NCI-H2171 treated with DMSO at 0.1 percent for 48 hours (cell line): Measurements from ENCODE around the gene LCE1F.

Experiments used
- DNase-seq: peaks from one replicate; lab custom pipeline; 2025; lab: John Stamatoyannopoulos, UW

LCE1F gene, protein sequence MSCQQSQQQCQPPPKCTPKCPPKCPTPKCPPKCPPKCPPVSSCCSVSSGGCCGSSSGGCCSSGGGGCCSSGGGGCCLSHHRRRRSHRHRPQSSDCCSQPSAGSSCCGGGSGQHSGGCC

DNA sequence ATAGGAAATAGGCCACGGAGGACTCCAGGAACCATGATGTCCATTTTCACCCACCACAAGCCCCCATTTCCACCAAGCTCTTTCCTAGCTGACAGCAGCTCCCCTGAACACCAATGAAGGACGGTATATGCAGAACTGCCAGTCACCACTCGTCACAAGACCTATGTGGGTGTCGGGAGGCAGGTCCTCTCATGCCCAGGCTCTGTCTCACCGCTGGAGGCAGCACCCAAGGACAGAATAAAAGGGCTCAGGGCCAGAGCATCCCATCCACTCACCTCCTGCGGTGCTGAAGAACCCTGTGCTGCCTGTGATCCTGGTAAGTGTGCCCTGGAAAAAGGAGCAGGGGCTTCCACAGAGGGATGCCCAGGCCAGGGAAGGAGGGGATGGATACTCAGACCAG lies at the start of gene LCE1F:
TSS of gene LCE1F (plus strand) at position 266 of the 400 bp plus-strand sequence. CDS start 1,232 bp downstream, outside the sequence.
- DNase-seq, result no peak

DNA sequence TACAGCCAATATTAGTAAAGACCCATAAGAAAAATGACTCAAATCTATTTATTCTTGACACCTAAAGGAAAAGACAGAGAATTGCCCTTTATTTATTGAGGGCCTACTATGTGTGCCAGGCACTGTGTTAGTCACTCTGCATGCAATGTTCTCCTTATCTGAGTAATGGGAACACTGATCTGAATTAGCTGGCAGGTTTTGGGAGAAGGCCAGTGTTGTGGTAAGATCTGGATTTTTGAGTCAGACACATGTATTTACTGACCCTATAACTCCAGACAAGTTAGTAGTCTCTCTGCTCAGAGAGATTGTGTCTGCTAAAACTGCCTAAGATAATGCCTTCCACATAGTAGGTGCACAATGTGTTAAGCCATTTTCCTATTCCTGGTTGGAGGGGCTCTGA lies 49.7 kb upstream of the LCE1F start:
- DNase-seq, result no peak

DNA sequence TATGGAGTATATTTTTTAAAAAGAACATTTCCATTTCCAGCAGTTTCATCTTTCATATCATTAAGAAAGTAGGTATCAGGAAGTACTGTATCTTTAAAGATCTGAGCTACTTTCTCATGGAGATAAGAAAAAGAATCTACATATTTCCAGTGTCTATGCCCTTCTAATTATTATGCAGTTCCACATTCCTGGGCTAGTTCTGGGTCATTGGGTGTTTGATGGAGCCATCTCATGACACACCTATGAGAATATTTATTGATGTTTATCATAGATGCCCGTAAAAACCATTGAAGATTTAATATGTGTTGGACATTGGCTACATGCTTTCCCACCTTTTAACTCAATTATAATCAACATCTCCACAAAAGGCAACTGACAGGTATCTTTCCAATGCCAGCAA lies 46.0 kb upstream of the LCE1F start:
- no peak for DNase-seq

DNA sequence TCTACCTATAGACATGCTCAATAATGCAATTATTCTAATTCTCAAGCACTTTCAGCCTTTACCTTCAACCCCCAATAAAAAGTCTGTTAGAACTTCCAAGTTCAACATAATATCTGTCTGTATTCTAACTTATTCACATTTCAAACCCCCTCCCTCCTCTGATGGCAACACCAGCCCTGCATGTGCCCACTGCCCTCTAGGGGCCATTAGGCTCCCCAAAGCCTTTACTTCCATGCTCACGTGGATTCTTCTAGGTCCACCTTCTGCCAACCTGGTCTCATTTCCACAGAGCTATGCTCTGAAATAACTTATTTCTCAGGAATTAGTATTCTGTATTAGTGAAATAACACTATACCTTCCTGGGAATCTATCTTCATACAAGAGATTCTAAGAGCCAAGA lies 39.3 kb upstream of the LCE1F start:
- no peak for DNase-seq

DNA sequence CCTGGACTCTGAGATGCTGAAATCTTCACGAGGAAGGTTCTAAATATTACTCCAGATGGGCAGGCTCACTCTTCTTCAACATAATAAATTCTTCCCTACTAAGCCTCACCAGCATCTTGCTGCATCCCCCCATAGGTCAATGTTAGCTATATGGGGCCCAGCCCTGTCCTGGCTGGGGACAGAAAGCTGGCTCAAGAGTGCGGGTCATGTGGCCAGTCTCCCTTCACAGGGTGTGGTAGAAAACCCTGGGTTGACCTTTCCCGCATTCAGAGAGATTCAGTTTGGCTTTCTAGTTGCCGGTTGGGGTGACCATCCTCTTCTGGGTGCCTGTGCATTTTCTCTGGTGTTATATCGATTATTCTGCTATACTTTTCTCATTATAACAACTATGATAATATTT lies 36.9 kb upstream of the LCE1F start:
- DNase-seq, result no peak

DNA sequence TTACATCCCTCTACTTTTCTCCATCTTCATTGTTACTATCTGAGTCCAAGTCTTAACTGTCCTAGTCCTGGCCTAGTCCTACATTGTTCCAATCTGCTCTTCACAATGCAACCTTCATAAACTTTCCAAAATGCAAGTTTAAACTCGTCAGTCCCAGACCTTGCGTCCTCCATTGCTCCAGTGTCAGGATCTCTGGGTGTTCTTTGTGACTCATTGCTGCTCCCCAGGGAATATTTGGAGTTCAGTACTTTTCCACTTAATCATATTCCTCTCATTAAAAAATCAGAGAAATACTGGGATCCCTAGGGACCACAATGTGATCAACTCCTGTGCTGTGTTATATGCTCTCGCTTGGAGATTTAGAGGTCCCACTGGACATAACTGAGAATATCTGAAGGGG lies 35.1 kb upstream of the LCE1F start:
- no peak for DNase-seq

DNA sequence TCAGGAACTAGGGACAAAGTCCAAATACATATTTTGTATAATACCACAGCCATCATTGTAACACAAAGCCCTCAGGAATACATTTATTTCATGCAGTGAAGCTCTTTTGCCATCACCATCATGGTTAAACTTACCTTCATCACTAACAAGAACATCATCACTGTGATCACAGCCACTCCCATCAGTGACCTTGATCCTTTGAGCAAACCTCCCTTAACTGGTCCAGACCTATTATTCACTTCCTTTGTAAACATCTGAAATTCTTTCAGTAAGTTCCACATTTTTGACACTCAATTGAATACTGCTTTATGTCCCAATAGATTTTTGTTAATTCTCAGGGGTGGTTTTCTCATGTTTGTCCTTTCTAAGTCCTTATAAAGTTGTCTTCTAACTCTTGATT lies 33.3 kb upstream of the LCE1F start:
- DNase-seq, result no peak

DNA sequence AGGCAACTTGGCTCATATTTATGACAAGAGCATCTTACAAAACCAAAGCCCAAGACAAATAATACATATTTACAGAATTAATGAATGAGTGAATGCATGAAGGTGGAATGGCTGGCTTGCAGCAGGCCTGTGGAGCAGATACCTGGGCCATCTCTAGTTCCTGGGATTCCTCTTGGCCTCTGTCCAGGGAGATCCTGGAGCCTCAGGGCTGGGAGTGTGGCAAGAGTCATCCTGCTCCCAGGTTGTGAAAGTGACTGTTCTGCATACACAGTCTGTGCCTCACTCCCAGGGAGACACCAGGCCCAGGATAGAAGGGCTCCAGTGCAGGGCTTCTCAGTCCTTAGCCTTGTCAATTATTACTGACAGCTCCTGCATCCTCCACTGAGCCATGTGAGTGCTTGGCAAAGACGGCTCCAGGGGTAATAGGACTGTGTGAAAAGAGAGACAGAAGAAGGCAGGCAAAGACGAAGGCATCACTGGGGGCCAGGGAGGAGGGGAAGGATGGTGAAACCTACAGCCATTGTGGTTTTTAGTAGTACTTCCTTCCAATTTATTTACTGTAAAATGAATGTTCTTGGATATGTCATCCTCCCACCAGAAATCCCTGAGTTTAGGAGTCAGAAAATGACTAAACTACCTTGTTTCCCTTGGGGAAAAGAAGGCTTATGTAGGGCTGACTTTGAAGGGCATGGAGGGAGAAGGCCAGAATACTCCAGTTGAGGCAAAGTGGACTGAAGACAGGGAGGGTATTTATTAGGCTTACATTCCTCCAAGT lies 31.4 kb upstream of the LCE1F start:
- DNase-seq, result no peak

DNA sequence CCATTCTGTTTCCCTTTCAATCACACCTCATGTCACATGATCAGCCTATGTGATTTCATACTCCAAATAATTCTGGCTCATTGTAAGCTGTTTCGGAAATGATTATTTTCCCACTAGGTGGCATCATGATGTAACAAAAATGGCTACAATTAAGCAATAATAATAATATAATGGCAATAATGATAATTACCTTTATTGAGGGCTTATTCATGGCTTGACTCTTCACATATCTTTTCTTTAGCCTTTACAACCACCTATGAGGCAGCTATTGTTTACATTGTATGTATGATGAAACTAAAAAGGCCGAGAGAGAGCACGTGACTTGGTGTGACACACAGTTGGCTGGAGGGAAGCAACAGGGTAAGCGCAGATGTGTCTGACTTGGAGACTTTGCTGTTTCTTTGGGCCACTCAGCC lies 29.6 kb upstream of the LCE1F start:
- peak; percentile 3 for DNase-seq

DNA sequence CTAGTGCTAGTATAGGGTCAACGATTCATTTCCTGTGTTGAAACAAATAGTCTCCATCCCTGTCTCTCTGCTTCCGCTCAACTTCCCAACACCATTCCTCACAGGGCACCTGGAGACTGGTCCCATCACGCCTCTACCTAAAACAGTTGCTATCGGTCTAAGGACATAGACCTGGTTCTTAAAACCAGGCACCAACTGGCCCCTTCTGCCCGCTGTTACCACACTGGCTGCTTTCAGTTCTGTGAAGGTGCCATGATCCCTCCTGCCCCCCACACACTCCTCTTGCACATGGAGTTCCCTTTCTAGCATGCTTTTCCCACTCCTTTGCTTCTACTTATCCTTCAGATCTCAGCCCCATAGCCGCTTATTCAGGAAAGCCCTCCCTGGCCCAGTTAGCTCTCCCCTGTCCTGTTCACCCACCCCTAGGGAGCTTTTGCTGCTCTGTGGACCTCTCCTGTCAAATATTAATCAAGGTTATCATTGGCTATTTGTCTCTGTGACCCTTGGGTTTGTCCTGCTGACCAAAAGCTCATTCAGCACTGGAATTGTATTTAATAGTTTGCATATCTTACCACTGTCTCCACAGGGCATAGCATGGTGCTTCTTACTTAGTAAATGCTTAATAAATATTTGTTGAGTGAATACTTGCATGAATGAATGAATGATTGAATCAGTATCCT lies 29.0 kb upstream of the LCE1F start:
- DNase-seq, result no peak

DNA sequence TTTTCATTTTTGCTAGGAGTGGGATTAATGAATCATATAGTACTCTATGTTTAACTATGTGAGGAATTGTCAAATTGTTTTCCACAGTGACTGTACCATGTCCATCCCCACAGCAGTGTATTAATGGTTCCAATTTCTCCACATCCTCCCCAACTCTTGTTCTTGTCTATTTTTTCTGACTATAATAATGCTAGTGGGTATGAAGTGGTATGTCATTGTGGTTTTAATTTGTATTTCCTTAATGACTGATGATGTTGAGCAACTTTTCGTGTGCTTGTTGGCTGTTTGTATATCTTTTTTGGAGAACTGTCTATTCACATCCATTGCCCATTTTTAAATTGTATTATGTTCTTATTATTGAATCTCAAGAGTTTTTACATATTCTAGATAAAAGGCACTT lies 27.1 kb upstream of the LCE1F start:
- DNase-seq, result no peak

DNA sequence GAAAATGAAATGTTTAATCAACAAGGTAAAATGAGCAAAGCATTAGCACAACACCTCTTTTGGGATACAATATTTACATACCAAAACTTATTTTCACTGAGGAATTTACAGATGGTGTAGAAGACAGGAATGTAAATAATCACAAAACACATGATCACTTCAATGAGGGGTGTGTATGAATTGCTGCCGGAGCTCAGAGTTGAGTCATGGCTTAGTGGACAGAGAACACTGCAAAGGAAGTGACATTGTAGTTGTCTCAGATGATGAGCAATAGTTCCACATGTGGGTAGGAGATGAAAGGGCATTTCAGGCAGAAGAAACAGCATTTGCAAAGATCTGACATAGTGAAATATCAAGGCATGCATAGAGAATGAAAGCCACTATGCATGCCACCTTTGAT lies 22.7 kb upstream of the LCE1F start:
- DNase-seq, result no peak

DNA sequence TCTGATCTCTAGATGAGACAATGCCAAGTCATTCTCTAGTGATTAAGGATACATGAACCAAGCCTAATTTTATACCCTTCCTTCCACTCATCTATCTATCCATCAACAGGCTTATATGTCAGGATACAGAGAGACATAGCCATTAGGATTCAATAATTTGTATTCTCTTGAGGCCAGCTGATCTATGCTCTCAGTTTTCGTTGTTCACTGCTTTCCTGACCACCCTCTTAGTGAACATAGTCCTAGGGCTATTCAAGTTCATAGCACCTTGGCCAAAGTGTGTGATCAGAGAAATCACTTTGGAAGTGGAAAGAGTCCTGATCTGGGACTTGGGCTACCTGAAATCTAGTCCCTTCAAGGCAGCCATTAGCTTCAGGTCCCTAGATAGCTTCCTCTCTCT lies 21.4 kb upstream of the LCE1F start:
- no peak for DNase-seq

DNA sequence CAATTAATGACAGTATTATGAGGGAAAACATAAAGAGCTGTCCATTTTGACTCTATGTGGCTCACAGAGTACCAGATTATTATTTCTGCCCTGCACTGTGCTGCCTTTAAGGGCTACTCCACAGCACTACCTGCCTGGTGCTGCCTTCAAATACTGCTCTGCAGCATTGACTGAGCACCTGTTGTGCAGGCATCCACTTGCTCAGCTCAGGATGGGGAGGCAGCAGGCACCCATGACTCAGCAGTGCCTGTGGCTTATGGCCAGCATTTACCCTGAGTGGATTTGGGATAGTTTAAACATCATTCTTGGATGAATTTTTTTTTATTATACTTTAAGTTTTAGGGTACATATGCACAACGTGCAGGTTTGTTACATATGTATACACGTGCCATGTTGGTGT lies 18.1 kb upstream of the LCE1F start:
- DNase-seq, result no peak

DNA sequence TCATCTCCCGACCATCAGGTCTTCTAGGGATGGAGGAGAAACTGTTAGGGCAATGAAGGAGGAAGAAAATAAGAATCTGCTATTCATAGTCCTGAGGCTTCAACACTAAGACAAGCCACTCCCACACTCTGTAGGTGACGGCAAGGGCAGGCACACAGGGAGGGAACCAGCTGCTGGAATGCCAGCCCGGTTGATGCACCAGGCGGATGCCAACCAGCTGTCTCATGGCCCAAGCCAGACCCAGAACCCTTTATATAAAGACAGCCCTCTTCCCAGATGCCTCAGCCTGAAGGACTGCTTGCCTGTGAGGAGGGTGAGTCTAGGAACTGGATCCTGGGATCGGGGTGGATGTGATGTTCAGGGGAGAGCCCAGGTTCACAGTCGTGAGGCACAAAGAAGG lies 17.2 kb upstream of the LCE1F start, which contains the start of gene KPRP:
TSS of gene KPRP (plus strand) at position 279 of the 400 bp plus-strand sequence. CDS start 1,564 bp downstream, outside the sequence.
- no peak for DNase-seq

DNA sequence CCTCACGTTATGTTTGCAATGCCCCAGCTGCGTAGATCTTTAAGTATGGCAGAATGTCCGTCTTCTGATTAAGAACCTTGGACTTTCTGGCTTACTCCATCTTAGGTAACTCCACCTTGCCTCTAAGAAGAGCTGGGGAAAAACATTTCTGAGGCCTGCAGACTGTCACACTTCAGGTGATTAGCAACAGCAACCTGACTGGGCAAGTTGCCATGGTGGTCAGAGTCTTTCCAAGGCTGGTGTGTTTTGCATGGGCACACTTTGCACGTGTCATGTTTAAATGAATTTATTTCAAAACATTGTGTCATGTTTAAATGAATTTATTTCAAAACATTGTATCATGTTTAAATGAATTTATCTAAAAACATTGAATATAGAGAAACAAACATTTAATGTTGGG lies 16.3 kb upstream of the LCE1F start:
- DNase-seq, result no peak

DNA sequence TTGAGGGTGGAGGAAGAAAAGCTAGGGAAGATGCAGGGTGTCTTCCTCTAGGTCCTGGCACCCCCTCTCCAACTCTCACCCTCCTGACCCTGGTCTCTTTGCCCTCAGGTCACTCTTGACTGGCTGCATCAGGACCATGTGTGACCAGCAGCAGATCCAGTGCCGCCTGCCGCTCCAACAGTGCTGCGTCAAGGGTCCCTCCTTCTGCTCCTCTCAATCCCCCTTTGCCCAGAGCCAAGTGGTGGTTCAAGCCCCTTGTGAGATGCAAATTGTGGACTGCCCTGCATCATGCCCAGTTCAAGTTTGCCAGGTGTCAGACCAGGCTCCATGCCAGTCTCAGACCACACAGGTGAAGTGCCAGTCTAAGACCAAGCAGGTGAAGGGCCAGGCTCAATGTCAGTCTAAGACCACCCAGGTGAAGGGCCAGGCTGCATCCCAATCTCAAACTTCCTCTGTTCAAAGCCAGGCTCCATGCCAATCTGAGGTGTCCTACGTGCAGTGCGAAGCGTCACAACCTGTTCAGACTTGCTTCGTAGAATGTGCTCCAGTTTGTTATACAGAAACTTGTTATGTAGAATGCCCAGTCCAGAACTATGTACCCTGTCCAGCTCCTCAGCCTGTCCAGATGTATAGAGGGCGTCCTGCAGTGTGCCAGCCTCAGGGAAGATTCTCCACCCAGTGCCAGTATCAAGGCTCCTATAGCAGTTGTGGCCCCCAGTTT lies 15.3 kb upstream of the LCE1F start:
- DNase-seq, result no peak

DNA sequence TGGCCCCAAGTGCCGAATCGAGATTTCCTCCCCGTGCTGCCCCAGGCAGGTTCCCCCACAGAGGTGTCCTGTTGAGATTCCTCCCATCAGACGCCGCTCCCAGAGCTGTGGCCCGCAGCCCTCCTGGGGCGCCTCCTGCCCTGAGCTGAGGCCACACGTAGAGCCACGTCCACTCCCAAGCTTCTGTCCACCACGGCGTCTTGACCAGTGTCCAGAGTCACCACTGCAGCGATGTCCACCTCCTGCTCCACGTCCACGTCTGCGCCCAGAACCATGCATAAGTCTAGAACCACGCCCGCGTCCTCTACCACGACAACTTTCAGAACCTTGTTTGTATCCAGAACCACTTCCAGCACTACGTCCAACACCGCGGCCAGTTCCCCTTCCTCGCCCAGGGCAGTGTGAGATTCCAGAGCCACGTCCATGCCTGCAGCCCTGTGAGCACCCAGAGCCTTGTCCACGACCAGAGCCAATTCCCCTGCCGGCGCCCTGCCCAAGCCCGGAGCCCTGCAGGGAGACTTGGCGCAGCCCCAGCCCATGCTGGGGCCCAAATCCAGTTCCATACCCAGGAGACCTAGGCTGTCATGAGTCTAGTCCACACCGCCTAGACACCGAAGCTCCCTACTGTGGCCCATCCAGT lies 14.3 kb upstream of the LCE1F start:
- no peak for DNase-seq

DNA sequence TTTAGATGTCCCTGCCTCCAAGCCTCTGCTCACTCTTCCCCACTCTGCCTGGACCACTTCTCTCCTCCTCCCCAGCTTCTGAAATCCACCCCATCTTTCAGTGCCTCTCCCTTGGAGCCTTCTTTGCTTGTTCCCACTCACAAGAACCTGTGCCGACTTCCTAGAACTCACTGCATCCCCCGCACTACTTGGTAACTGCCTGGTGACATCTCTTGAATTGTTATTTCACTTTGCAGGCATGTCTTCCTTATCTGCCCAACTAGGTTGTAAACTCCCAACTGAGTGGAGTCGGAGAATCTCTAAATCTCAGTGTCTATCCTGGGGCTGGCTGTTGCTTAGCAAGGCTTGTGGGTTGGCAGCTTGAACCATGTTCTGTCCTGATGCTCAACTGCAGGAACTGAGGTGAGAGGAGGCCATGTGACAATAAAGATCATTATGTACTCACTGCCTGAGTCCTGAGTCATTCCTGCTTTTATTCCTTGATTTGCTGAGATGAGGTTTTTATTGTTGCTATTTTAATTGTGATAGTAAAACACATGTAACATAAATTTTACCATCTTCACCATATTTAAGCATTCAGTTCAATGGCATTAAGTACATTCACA lies 13.2 kb upstream of the LCE1F start:
- no peak for DNase-seq

DNA sequence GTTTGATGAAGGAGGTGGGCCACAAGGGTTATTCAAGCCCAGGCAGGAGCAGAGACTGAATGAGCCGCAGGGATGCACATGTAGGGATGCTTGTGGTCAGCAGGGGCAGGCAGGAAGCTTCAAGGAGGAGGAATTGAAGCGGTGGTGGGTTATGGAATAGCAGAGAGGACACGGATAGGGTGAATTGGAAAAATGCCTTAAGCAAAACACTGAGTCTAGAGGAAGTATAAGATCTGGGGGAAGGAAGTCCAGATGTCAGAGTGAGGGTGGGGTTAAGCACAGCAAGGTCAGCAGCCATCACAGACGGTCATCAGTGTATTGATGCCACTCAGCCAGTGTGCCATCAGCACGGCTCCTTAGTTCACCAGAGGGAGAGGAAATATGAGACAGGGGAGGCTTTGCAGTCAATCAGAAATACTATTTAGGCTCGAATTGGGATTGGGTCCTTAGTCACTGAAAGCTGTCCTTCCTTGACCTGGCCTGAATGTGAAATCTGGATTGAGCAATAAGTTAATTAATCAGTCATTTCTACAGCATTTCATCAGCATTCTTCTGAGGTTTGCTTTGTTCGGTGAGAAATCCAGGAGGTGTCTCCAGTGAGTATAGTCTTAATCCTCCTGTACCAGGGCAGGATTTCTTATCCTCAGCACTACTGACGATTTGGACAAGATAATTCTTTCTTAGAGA lies 6.0 kb upstream of the LCE1F start:
- DNase-seq, result no peak

DNA sequence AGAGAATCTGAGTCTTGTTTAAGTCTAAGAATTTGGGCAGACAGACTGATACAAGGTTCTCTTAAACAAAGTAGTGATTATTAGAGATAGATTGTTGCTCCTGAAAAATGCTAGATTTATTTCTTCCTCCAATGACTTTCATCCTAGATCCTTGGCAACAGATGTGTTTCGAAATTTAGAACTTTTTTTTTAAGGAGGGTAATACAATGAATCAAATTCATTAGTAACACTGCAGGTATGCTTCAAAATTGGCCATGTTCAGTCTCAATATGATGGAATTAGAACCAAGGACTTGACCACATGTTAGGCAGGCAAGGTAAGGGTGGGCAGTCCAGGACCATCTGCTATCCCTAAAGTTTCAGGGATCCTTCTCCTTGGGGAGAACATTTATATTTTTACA lies 4.5 kb upstream of the LCE1F start:
- no peak for DNase-seq
